Femur (tissue), 1 donor: ENCODE results near the gene C11orf54.
"Not testable (repeated sequence)": the region's sequence is repeated elsewhere in the genome, so short reads cannot be mapped to it uniquely, and the experiment has no call there.

ENCODE experiments used
- DNase-seq: peaks from one replicate; pipeline ENCODE4 v3.0.0-alpha.2; 2017

C11orf54 gene

DNA sequence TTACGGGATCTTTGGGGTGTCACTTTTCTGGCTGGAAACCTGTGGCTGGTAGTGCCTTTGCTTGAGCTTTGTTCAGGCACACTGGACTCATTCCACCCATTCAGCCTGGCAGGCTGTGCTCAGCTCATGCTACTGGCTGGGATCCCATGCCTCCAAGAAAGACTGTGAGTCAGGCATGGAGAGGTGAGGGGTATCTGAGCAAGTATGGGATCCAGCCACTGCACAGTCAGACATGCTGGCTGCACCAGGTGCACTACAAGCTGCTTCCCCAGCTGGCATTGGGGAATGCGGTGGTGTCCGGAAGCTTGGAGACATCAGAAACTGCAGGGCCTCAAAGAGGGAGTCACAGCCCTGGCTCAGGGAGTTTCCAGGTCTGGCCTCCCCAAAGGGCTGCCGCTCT is 30.7 kb downstream of the C11orf54 start:
- no peak for DNase-seq

DNA sequence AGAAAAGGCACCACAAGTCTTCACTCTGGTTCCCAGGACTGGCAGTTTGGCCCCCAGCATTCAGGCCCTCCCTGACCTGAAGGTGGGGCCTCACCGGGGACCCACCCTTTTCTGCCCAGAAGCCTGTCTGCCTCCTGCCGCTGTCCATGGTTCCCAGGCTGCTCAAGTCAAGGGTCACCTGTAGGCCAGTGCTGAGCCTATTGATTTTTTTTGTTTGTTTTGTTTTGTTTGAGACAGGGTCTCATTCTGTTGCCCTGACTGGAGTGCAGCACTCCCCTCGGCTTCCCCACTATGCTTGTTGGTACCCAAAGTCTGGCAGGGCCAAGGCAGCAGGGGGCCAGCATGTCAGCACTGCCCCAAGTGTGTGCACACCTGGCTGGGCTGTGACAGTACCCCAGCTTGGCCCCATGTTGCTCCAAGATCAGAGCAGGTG is 31.6 kb downstream of the C11orf54 start:
- no peak for DNase-seq

DNA sequence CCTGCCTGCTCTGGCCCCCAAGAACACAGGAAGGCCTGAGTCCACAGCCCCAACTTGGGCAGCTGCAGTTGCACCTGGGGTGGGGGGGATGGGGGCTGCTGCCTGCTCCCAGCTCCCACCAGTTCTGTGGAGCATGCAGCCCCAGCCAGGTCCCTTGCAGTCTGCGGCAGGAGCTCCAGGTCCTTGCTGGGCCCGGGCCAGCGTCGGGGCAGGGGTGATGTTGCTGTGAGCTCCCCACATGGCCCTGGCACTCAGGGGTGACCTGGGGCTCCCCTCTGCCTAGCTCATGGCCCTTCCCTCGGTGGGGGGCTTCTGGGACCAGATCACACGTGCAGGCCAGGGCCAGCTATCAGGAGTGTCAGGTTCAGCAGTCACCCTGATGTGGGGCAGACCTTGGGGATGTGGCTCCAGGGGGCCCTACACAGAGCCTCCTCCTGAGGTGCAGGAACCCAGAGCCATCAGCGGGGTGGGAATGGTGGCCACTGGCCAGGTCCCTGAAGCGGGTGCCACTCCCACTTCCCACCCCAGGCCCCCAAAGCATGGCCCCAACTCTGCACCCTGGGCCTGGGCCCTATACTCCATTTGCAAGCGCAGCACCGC is 32.2 kb downstream of the C11orf54 start:
- no peak for DNase-seq

DNA sequence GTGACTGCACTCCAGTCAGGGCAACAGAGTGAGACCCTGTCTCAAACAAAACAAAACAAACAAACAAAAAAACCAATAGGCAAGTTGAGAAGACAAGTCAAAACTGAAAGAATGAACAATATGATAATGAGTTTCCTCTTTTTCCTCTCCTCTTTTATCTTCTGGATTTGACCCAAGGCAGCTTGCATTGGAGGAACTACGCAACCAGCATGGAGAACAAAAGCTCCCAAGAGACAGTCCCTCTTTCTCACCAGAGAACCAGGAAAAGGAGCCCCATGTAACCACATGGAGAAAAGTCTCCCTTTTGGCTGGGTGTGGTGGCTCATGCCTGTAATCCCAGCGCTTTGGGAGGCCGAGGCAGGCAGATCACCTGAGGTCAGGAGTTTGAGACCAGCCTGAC is 33.1 kb downstream of the C11orf54 start:
- not testable (repeated sequence) for DNase-seq

DNA sequence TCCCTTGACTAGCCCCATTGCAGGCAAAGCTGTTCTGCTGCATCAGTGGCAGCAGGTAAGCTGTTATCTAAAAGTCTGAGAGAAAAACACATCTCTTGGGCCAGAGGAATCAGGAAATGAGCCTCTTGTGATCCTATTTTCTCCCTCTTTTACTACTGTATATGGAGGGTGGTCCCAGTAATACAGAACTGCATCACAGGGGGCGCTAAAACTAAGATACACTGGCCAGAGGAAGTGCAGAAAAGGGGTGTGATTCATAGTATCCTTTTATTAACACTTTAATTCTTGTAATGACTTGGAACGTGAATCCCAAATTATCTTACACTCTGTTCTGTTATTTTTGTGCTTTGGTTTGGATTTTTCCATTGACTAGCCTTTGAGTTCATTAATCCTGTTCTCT is 33.8 kb downstream of the C11orf54 start:
- no peak for DNase-seq

DNA sequence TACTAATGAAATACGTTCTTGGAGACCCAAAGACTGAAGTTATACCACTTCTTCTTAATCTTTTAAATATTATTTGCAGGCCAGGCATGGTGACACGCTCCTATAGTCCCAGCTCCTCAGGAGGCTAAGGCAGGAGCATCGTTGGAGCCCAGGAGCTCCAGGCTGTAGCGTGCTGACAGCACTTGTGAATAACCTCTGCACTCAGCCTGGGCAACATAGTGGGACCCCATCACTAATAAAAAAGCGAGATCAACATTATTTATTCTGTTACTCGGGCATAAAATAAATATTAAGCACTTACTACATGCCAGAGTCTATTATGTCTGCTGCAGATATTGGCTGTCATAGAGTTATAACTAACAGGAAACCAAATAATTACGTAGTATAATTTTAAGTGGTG is 41.9 kb downstream of the C11orf54 start:
- DNase-seq = no peak

DNA sequence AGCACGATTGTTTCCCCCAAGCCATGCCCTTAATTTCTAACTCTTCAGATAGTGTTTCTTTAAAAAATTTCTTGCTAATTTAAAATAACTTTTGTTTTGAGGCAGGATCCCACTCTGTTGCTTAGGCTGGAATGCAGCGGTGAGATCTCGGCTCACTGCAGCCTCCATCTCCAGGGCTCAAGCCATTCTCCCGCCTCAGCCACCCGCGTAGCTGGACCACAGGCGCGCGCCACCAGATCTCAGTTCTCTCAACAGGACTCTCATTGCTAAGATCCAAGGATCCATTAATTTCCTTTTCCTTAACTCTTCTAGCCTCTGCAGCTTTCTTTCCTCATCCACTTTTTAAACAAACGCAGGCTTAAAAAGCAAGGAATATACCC is 42.3 kb downstream of the C11orf54 start:
- no peak for DNase-seq

DNA sequence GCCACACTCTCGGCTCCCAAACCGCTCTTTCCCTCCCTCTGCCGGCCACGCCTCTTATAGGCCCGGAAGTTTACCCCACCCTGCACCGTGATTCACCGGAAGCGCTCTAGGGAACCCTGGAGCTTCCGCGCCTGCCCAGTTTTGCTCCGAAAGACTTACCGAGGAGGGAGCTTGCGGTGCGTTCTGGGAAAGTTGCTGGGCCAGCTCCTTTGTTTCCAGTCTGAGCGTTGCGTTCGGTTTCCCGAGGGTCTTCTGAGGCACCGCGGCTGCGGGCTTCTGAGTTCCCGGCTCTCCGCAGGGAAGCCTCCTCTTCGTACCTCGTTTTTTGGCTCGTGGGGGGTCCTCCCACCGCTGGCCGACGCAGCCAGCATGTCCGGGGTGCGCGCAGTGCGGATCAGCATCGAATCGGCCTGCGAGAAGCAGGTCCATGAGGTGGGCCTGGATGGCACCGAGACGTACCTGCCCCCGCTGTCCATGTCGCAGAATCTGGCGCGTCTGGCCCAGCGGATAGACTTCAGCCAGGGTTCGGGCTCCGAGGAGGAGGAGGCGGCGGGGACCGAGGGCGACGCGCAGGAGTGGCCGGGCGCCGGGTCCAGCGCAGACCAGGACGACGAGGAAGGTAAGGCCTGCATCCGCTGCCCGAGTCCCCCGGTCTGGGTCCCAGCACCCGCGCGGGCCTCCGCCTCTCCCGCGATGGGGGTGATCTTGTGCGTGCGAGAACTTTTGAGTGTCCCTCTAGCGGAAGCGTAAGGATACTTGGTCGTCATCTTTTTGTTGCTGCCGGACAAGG is 42.9 kb downstream of the C11orf54 start, which contains the start of gene MED17:
Gene MED17, plus strand, starts transcription at position 138 of the 790 bp plus-strand sequence. Its CDS starts 232 bp downstream, at position 370.
- peak; percentile 96 for DNase-seq

DNA sequence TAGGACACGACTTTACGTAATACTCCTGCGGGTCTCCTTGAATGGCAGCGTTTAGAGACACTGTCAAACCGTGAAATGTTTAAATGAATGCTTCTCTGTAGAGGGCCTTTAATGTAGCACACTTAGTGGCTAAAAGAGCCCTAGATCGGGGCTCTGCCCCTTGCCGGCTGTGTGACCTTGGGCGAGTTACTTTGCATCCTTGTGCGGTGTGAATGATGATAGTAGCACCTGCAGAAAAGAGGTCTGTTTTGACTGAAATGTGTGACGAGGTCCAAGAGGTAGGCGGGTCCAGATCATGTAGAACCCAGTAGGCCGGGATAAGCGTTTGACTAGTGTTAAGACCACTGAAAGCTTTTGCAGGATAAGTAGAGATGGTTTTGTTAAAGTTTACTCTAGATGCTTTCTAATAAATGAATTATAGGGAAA is 43.5 kb downstream of the C11orf54 start:
- DNase-seq = no peak

DNA sequence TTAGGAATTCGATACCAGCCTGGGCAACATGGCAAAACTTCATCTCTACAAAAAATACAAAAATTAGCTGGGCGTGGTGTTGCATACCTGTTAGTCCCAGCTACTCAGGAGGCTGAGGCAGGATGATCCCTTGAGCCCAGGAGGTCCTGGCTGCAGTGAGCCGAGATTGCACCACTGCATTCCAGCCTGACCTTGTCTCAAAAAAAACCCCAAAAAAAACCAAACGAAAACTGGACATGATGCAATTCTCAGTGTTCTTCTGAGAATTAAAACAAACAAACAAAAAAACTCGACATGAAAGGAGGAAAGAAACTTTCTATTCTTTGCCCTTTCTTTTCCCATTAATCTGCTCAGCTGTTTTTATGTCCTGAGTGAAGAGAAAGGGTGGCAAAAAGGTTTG is 50.0 kb downstream of the C11orf54 start:
- no peak for DNase-seq

DNA sequence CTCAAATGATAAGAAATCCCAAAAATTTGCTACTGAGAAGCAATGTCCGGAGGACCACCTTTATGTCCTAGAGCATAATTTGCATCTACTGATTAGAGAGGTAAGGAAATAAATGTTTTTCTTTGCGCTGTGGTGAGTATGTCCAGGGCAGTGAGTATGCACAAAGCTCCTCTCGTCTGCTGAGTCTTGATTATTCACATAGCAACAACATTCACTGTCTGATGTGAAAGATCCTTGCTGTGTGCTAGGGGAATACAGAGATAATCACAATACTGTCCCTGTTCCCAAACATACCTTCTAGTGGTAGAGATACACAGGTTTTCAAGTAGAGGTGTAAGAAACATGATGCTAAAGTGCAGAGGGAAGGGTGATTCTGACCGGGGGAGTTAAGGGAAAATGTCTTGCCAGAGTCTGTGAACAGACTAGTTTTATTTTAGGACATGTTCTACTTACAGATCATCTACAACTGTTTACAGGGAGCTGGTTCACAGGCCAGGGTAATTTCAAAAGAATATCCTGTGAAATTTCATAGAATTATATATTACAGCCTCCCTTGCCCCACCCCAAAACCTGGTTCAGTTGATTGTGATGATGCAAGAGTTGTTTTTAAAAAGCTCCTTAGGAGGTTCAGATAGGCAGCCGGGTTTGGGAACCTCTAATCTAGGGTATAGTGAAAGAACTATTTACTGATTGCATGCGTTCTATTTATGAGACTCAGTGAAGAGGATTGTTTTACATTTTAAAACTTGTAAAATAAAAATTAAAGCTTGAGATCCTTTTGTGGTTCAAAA is 55.2 kb downstream of the C11orf54 start:
- DNase-seq = no peak

DNA sequence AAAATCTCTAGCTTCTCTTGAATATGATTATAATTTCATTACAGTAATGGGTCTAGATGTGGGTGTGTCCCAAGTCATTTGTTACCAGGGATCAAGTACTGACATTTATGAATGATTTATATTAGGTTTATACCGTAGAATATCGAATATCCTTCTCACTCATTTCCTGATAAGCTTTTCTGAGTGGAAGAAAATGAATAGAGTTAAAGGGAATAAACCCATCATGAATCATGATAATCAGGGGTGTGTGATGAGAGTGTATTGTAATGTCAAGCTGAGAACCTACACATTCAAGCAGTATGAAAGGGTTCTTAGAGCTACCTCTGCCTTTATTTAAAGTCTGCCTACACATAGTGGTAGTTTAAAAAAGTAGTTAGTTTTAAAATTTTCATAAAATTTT is 59.9 kb downstream of the C11orf54 start:
- no peak for DNase-seq

DNA sequence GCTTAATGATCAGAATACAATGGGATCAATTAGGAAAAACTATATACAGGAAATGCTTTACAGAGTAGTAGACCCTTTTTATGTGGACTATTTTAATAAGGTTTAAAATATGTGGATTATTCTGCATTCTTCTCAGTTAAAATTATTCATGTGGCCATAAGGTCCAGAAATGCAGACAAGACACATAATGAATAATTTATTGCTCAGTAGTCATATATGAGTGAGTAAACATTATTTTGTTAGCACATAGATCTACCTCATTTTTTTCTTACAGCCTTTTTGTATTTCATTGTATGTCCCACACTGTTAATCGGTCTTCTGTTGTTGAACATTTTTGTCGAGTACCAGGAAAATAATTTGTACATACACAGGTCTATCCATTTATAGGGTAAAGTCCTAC is 63.4 kb downstream of the C11orf54 start:
- DNase-seq = no peak

DNA sequence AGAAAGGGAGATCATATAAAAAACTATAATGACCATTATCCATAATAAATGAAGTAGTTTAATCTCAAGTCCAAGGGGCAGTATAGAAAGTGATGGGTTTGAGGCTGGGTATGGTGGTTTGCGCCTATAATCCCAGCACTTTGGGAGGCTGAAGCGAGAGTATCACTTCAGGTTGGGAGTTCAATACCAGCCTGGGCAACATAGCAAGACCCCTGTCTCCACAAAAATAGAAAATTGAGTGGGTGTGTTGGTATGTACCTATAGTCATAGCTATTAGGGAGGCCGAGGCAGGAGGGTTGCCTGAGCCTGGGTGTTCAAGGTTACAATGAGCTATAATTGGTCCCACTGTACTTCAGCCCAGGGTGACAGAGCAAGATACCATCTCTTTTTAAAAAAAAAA is 66.5 kb downstream of the C11orf54 start:
- no peak for DNase-seq

DNA sequence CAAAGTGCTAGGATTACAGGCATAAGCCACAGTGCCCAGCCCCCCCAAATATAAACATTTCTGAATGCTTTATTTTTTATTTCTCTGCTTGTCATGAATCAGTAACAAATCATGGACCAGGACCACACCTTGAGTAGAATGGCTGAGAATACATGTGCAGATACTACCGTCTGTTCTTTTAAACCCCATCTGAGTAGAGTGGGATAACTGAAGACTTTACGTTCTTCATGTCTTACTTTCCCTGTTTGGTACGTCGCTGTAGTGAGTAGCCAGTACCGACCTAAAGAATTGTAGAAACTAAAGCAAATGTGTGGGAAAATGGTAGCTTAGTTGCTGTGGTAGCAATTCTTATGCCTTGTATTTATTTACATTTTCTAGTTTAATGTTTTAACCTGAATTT is 72.5 kb downstream of the C11orf54 start:
- no peak for DNase-seq
